ENCODE results near the gene SMC3. TPM values are rescaled to one million over a fixed set of nuclear protein-coding genes. Genes with fewer than 3 reads are reported as not detected.
"Not testable (repeated sequence)": the region's sequence is repeated elsewhere in the genome, so short reads cannot be mapped to it uniquely, and the experiment has no call there.

Gene SMC3
- total and polyA plus RNA-seq, 5 experiments from 2014 or later, result 53.9 to 77.6 (median 66.7) TPM

DNA sequence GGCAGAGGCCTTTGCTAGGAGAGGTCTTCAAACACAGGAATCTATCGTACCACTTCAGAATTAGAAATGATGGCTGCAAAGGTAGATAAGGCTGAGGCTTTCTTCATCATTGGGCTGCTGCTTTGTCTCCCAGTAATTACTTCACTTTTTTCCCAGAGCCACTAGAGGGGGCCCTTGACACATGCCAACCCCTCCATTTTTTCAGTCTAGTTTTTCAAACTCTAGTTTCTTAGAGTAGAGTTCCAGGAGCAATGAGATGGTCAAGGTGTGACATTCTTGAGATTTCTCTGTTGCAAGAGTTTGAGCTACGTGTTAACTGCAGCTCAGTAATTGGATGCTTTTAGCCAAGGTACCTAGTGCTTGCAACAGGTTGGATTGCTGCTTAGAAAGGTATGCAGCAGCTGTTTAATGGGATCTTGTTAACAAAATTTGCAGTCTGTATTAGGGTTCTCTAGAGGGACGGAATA is 42.8 kb downstream of the SMC3 start:
- no peaks in the 10 kb centered on the region for H3K27me3 Mint-ChIP-seq
- H3K9me3 Mint-ChIP-seq, result no peaks in the 10 kb centered on the region
- peak in 9 of 10 donors; percentile 15 to 72 (median 51) for DNase-seq
- POLR2A ChIA-PET, result no interaction called here
- peaks cover 0 to 12% (median 0%) of the 10 kb centered on the region in 3 donors for H3K36me3 Mint-ChIP-seq
- peaks cover 0 to 6% (median 2%) of the 10 kb centered on the region in 4 donors for H3K4me1 Mint-ChIP-seq
- peak overlapping the region in 1 of 10 donors; percentile 59 for H3K27ac Mint-ChIP-seq
- no peak overlapping the region for H3K4me3 Mint-ChIP-seq
- peak; percentile 58 to 63 for ATAC-seq

DNA sequence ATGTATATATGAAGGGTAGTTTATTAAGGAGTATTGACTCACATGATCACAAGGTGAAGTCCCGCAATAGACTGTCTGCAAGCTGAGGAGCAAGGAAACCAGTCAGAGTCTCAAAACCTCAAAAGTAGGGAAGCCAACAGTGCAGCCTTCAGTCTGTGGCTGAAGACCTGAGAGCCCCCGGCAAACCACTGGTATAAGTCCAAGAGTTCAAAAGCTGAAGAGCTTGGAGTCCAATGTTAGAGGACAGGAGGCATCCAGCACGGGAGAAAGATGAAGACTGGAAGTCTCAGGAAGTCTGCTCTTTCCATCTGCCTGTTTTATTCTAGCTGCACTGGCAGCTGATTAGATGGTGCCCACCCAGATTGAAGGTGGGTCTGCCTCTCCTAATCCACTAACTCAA is 43.3 kb downstream of the SMC3 start:
- ATAC-seq, POLR2A ChIA-PET, DNase-seq, H3K4me3 Mint-ChIP-seq, H3K9me3 Mint-ChIP-seq, H3K36me3 Mint-ChIP-seq, H3K27ac Mint-ChIP-seq, H3K4me1 Mint-ChIP-seq, H3K27me3 Mint-ChIP-seq: not testable (repeated sequence)

DNA sequence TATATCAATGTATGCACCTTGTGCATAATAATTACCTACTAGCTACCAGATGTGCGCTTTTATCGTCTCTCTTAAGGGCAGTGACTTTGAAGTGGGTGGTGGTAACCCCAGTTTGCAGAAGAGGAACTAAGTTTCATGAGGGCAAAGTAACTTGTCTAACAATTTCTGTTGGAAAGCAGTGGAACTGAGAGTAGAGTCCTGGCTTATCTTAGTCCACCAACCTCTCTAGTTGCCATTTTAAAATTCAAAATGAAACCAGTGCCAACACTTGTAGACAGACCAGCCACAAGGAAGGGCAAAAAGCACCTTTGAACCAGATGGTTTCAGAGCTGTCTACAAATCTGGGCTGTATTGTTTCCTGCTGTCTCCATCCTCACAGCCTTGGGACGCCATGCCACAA is 44.6 kb downstream of the SMC3 start:
- POLR2A ChIA-PET, result no interaction called here
- peaks cover under 1 to 9% (median 4%) of the 10 kb centered on the region in 4 donors for H3K4me1 Mint-ChIP-seq
- H3K9me3 Mint-ChIP-seq, result no peaks in the 10 kb centered on the region
- DNase-seq (no peak), ATAC-seq (peak in 1 of 2 donors; percentile 16)
- no peak overlapping the region for H3K4me3 Mint-ChIP-seq
- H3K27me3 Mint-ChIP-seq, result no peaks in the 10 kb centered on the region
- no peaks in the 10 kb centered on the region for H3K36me3 Mint-ChIP-seq
- no peak overlapping the region for H3K27ac Mint-ChIP-seq

DNA sequence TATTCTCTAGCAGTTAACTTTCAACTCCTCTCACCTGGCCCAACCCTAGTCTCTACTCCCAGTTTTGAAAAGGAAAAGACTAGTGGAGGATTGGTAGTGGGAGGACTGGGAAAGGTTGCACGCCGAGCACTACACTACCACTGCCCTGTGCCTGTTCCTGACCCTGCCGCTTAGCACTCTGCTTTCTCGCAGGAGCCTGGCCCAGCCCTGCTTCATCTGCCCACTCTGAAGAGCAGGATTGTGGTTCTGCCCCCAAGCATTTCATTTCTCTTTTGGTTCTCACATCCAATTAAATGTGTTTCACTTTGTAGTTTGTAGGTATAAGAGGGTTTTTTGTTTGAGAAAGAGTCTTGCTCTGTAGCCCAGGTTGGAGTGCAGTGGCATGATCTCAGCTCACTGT is 45.1 kb downstream of the SMC3 start:
- H3K4me1 Mint-ChIP-seq, result peaks cover 6 to 13% (median 7%) of the 10 kb centered on the region in 4 donors
- POLR2A ChIA-PET, result no interaction called here
- no peak overlapping the region for H3K27ac Mint-ChIP-seq
- H3K27me3 Mint-ChIP-seq, result no peaks in the 10 kb centered on the region
- no peak for ATAC-seq
- H3K4me3 Mint-ChIP-seq, result no peak overlapping the region
- H3K9me3 Mint-ChIP-seq, result no peaks in the 10 kb centered on the region
- no peaks in the 10 kb centered on the region for H3K36me3 Mint-ChIP-seq
- DNase-seq, result no peak

DNA sequence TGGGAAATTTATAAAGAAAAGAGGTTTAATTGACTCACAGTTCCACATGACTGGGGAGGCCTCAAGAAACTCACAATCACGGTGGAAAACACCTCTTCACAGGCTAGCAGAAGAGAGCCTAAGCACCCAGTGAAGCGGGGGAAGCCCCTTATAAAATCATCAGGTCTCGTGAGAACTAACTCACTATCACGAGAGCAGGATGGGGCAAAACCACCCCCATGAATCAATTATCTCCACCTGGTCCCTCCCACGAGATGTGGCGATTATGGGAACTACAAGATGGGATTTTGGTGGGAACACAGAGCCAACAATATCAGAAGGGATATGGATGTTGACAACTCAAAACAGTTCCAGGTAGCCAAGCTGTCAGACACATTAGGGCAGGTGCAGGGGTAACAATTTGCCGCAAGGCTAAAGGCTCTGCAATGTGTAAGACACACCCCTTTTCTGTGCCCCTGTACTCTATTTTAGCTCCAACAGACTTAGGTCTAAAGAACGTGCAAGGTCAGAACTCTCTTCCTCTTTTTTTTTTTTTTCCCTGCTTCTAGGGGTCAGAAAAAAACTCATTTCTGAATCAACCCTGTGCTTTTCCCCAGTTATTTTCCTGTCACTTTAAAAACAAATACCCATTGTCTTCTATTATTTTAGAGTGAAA is 46.0 kb downstream of the SMC3 start:
- no peak overlapping the region for H3K4me3 Mint-ChIP-seq
- POLR2A ChIA-PET, result no interaction called here
- H3K27ac Mint-ChIP-seq, result no peak overlapping the region
- no peak for ATAC-seq
- H3K9me3 Mint-ChIP-seq, result no peaks in the 10 kb centered on the region
- no peaks in the 10 kb centered on the region for H3K36me3 Mint-ChIP-seq
- peaks cover 8 to 21% (median 14%) of the 10 kb centered on the region in 4 donors for H3K4me1 Mint-ChIP-seq
- DNase-seq, result no peak
- H3K27me3 Mint-ChIP-seq, result no peaks in the 10 kb centered on the region

DNA sequence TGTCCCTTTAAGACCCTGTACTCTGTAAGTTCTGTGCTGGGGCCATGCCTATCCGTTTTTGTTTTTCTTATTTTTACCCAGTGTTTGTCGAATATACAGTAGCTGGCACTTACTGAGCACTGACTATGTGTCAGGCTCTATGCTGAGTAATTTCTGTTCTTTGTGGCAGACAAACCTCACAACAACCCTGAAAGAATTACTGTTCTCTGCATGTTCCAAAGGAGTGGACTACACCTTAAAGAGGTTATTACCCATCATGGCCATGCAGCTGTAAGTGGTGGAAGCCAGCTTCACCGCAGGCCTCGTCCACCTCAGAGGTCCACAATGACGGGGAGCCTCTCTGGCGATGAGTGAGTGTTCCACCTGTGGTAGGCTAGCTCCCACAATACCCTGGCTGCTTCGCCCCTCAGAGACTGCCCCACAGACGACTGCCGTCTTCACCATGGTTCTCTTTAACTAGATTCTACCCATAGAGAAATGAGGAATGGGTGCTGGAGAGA is 46.6 kb downstream of the SMC3 start:
- ATAC-seq (no peak), DNase-seq (no peak)
- H3K4me1 Mint-ChIP-seq, result peaks cover 11 to 25% (median 15%) of the 10 kb centered on the region in 4 donors
- no peaks in the 10 kb centered on the region for H3K27me3 Mint-ChIP-seq
- H3K27ac Mint-ChIP-seq, result no peak overlapping the region
- H3K4me3 Mint-ChIP-seq, result no peak overlapping the region
- no peaks in the 10 kb centered on the region for H3K9me3 Mint-ChIP-seq
- no peaks in the 10 kb centered on the region for H3K36me3 Mint-ChIP-seq
- POLR2A ChIA-PET, result no interaction called here

DNA sequence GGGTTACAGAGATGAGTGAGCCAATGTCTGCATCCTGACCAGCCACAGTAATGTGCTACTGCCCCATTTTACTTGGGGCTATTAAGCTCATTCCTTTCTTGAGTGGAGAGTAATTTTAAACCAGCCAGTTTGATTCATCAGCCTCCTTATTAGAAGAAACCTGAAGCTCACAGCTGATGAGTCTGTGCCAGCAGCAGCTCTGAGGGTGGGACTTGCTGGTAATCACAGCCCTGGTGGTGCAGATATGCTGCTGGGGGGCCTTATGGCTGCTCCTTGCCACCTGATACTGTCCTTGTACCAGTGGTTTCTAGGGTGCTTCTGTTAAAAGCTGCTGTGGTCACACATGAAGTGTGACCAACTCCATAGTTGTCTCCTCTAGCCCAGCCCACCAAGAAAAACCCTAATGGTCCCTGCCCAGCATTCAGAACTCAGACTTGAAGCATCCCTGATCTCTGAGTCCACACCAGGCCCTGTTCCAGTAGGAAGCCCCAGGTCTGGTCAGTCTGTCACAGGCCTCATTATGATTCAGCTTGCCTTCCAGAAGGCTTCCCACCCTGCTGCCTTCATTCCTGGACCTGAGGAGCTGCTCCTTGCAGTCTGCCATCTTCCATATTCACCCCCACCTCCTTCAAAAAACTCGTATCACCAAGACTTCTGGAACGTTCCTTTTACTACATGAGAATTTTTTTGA is 47.7 kb downstream of the SMC3 start:
- Mint-ChIP-seq H3K4me1 (peaks cover 11 to 25% (median 15%) of the 10 kb centered on the region in 4 donors), H3K27ac (peak overlapping the region in 1 of 10 donors; percentile 38), H3K4me3 (no peak overlapping the region), H3K9me3 (no peaks in the 10 kb centered on the region), H3K36me3 (no peaks in the 10 kb centered on the region), H3K27me3 (no peaks in the 10 kb centered on the region)
- POLR2A ChIA-PET, result no interaction called here
- ATAC-seq (no peak), DNase-seq (no peak)

DNA sequence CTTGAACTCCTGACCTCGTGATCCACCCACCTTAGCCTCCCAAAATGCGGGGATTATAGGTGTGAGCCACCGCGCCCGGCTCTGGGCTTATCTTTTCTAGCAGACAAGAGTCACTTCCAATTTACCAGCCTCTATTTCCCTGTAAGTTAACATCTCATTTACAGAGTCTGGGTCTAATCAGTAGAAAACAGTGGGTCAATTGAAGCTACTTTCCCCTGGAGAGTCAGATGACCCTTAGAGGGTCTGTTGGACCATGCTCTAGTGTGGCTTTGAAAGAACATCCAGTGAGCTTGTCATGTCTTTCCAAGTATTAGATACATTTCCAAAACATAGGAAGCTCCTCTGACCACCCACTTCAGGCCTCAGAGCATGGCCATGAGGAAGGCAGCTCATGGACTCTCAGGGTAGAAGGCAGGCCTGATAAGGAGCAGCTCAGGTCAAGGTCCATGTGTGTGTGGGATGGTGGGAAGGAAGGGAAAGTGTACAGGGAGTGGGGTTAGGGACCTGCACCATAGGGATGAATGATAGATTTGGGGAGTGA is 49.1 kb downstream of the SMC3 start:
- DNase-seq (no peak), ATAC-seq (no peak)
- H3K36me3 Mint-ChIP-seq, result peaks cover 0 to 3% (median 0%) of the 10 kb centered on the region in 3 donors
- H3K4me3 Mint-ChIP-seq, result no peak overlapping the region
- no peaks in the 10 kb centered on the region for H3K27me3 Mint-ChIP-seq
- POLR2A ChIA-PET, result interaction anchor here (0.6 kb wide), 1 partner anchor 289 kb away, joined by 3 read pairs; no protein-coding TSS in a partner anchor
- H3K27ac Mint-ChIP-seq, result no peak overlapping the region
- H3K4me1 Mint-ChIP-seq, result peaks cover 8 to 21% (median 15%) of the 10 kb centered on the region in 4 donors
- H3K9me3 Mint-ChIP-seq, result peaks cover 0 to 3% (median 0%) of the 10 kb centered on the region in 9 donors

DNA sequence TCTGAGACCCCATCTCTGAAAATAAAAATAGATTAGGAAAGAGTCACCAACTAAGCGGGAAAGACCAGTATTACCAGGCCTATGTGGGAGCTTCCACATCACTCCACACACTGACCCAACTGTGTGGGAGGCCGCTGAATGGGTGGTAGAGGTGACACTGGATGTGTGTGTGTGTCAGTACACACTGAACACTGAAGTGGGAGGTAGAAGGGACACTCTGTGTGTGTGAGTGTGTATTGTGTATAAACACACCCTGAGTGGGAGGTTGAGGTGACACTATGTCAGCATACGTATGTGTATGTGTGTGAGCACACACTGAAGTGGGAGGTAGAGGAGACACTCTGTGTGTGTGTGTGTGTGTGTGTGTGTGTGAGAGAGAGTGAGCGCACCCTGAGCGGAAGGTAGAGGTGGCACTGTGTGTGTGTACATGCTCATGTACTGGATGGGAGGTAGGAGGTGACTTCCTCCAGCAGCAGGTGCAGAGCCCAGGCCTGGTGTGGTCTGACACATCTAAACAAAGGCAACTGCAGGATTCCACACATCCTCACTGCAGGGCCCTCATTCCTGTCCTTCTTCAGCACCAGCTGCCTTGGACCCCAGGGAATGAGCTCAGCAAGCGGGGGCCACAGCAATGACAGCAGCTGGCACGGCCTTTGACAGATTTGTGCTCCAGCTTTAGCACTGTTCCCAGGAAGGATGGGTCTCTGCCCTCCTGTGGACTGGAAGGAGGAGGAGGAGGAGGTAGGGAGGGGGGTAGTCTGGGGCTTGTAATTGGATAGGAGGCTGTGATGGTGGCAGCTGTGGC is 50.1 kb downstream of the SMC3 start:
- POLR2A ChIA-PET, result no interaction called here
- no peaks in the 10 kb centered on the region for H3K27me3 Mint-ChIP-seq
- ATAC-seq (peak; percentile 61 to 81), DNase-seq (peak in 2 of 10 donors; percentile 6 to 26)
- peaks cover 8 to 19% (median 14%) of the 10 kb centered on the region in 4 donors for H3K4me1 Mint-ChIP-seq
- H3K27ac Mint-ChIP-seq, result peak overlapping the region in 5 of 10 donors; percentile 19 to 87 (median 41)
- H3K9me3 Mint-ChIP-seq, result peaks cover 0 to 4% (median 0%) of the 10 kb centered on the region in 9 donors
- H3K4me3 Mint-ChIP-seq, result peak overlapping the region in 1 of 10 donors; percentile 35
- peaks cover 0 to 5% (median 0%) of the 10 kb centered on the region in 3 donors for H3K36me3 Mint-ChIP-seq

DNA sequence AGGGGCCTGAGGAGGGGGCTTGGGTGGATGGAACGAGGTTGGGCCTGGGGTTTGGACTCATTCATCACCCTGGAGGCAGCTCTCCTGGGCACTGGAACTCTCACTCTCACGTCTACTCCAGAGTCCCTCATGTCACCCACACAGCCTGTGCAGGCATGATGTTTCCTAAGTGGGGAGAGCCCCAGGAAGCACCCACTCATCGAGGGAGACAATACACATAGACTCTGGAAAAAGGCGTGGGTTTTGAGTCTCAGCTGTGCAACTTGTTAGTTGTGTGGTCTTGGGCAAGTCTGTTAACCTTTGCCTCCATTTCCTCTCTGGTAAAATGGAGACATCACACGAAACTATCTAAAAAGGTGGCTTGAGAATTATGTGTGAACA is 50.7 kb downstream of the SMC3 start:
- H3K4me3 Mint-ChIP-seq, result no peak overlapping the region
- peak overlapping the region in 3 of 10 donors; percentile 21 to 47 (median 36) for H3K27ac Mint-ChIP-seq
- H3K27me3 Mint-ChIP-seq, result no peaks in the 10 kb centered on the region
- no peak for DNase-seq
- ATAC-seq, result no peak
- POLR2A ChIA-PET, result no interaction called here
- peaks cover 8 to 19% (median 14%) of the 10 kb centered on the region in 4 donors for H3K4me1 Mint-ChIP-seq
- H3K36me3 Mint-ChIP-seq, result peaks cover 0 to 5% (median 0%) of the 10 kb centered on the region in 3 donors
- H3K9me3 Mint-ChIP-seq, result peaks cover 0 to 4% (median 0%) of the 10 kb centered on the region in 9 donors

DNA sequence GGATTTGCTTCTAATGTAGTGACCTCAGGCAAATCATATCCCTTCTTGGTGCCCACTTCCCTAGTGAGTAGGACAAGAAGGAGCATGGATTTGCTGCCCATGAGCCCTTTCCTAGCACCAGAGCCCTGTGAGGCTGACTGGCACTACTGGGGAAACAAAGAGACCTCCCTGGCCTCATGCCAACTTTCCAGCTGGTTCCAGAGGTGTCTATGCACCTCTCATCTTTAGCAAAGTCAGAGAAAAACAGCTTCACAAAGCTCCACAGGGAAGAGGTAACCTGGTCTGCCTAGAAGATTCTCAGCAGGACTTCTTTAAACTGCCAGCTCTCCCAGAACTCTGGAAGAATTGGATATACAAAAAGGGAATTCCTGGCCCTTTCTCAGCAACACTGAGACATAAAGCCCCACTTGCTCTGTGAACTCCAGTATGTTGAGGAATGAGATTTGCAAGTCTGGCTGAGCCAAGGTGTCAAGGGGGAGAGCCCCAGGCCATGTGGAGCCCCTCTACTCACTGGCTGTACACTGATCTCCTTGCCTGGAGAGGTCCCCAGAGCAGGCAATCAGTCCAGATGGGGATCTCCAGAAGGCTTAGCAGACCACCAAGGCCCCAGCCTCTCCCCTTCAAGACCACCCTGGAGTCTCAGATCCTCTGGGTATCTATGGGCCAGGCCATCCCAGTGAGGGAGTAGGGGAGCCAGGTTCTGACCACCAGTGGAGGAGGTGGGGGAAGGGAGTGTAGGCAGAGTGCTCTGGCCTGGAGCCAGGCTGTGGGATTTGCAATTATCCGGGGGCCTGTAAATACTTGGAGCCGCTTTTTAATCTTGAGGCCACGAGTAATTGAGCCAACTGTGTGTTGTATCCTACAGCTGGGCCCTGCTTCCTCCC is 52.3 kb downstream of the SMC3 start:
- no peak overlapping the region for H3K4me3 Mint-ChIP-seq
- H3K27ac Mint-ChIP-seq, result peak overlapping the region in 1 of 10 donors; percentile 19
- DNase-seq, result no peak
- peaks cover 8 to 19% (median 14%) of the 10 kb centered on the region in 4 donors for H3K4me1 Mint-ChIP-seq
- H3K27me3 Mint-ChIP-seq, result peaks cover 0 to 3% (median 0%) of the 10 kb centered on the region in 5 donors
- POLR2A ChIA-PET, result no interaction called here
- H3K36me3 Mint-ChIP-seq, result peaks cover 0 to 5% (median 0%) of the 10 kb centered on the region in 3 donors
- no peak for ATAC-seq
- peaks cover 0 to 4% (median 0%) of the 10 kb centered on the region in 9 donors for H3K9me3 Mint-ChIP-seq

DNA sequence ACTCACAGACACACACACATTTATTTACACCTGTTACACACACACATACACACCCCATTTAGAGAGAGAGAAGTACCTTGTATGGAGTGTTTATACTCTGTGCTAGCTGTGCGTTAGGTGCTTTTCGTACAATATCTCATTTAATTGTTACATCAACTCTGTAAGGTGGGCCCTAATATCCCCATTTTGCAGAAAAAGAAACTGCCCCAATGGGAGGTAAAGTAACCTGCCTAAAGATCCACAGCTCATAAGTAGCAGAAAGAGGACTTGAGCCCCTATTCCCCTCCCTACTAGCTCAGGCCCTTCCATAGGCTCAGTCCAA is 52.9 kb downstream of the SMC3 start:
- H3K27me3 Mint-ChIP-seq, result peaks cover 0 to 3% (median 0%) of the 10 kb centered on the region in 5 donors
- POLR2A ChIA-PET, result no interaction called here
- ATAC-seq, result no peak

More for the DNA sequence above, 52.9 kb downstream of the SMC3 start:
- Mint-ChIP-seq H3K9me3 (peaks cover 0 to 4% (median 0%) of the 10 kb centered on the region in 9 donors), H3K27ac (no peak overlapping the region), H3K36me3 (peaks cover 0 to 5% (median 0%) of the 10 kb centered on the region in 3 donors), H3K4me3 (no peak overlapping the region), H3K4me1 (peaks cover 8 to 19% (median 14%) of the 10 kb centered on the region in 4 donors)
- DNase-seq, result no peak
